Liver (tissue), 9 donors: ENCODE measurements around the gene BEX3. TPM values are rescaled to one million over a fixed set of nuclear protein-coding genes. Genes with fewer than 3 reads are reported as not detected.

Experiments
- DNase-seq: peaks from one replicate; pipeline ENCODE4 v3.0.0-alpha.2; 2017; ENCODE audit warnings: low spot score
- H3K27ac ChIP-seq, 2 donors: one replicate each; pipeline ENCODE4 v1.7.0; 2013; ENCODE audit warnings: inconsistent platforms in 2 of 2, low read length in 2 of 2, control low read depth in 1 of 2, low read depth in 1 of 2, mild to moderate bottlenecking in 1 of 2
- H3K27me3 ChIP-seq, 4 donors: one replicate each; pipeline versions ENCODE4 v1.6.1 to v1.7.0; 2013; ENCODE audit warnings: low read length in 3 of 4, inconsistent platforms in 1 of 4, mild to moderate bottlenecking in 1 of 4, moderate library complexity in 1 of 4; ENCODE audit not compliant: control insufficient read depth in 4 of 4, insufficient read depth in 4 of 4
- H3K36me3 ChIP-seq, 4 donors: one replicate each; pipeline versions ENCODE4 v1.6.1 to v1.7.0; 2013; ENCODE audit warnings: low read length in 3 of 4, mild to moderate bottlenecking in 3 of 4, low read depth in 1 of 4, moderate library complexity in 1 of 4; ENCODE audit not compliant: control insufficient read depth in 4 of 4, insufficient read depth in 3 of 4
- H3K4me1 ChIP-seq, 4 donors: one replicate each; pipeline versions ENCODE4 v1.6.1 to v1.7.0; 2013; ENCODE audit warnings: low read length in 3 of 4, mild to moderate bottlenecking in 3 of 4, moderate library complexity in 1 of 4; ENCODE audit not compliant: control insufficient read depth in 4 of 4, insufficient read depth in 4 of 4
- H3K4me3 ChIP-seq, 3 donors: one replicate each; pipeline versions ENCODE4 v1.6.1 to v1.7.0; 2013; ENCODE audit warnings: low read length in 3 of 3, control low read depth in 1 of 3, low read depth in 1 of 3, mild to moderate bottlenecking in 1 of 3
- H3K9ac ChIP-seq, 2 donors: one replicate each; pipeline ENCODE4 v1.7.0; 2013; ENCODE audit warnings: low read length in 2 of 2, mild to moderate bottlenecking in 2 of 2, moderate library complexity in 2 of 2, control low read depth in 1 of 2, low read depth in 1 of 2
- H3K9me3 ChIP-seq, 4 donors: one replicate each; pipeline versions ENCODE4 v1.6.1 to v1.7.0; 2013; ENCODE audit warnings: low read length in 3 of 4; ENCODE audit not compliant: control insufficient read depth in 4 of 4
- CTCF ChIP-seq: fragments of 150-350 bp; IDR thresholded peaks from 2 replicates; pipeline ENCODE4 v1.5.1; 2017; ENCODE audit warnings: improper control_type of control experiment, low read depth, low read length; ENCODE audit not compliant: missing input control
- EGR1 ChIP-seq, 2 donors: IDR thresholded peaks; 2 replicates each; pipeline ENCODE4 v1.6.1; 2016 to 2018; ENCODE audit warnings: antibody characterized with exemption in 2 of 2, low read depth in 2 of 2
- FOXA1 ChIP-seq: IDR thresholded peaks from 2 replicates; pipeline ENCODE4 v1.6.1; 2016; ENCODE audit warnings: antibody characterized with exemption
- FOXA2 ChIP-seq: IDR thresholded peaks from 2 replicates; pipeline ENCODE4 v1.6.1; 2016; ENCODE audit warnings: antibody characterized with exemption
- GABPA ChIP-seq, 2 donors: IDR thresholded peaks in 1 of 2; conservative IDR thresholded peaks in 1 of 2; 2 replicates each; pipeline ENCODE4 v1.6.1; 2016; ENCODE audit warnings: antibody characterized with exemption in 2 of 2, mild to moderate bottlenecking in 1 of 2, moderate library complexity in 1 of 2
- HNF4A ChIP-seq, 2 donors: conservative IDR thresholded peaks; 2 replicates each; pipeline ENCODE4 v1.6.1; 2016; ENCODE audit warnings: antibody characterized with exemption in 2 of 2, mild to moderate bottlenecking in 2 of 2
- HNF4G ChIP-seq: IDR thresholded peaks from 2 replicates; pipeline ENCODE4 v1.6.1; 2016; ENCODE audit warnings: antibody characterized with exemption
- JUND ChIP-seq, 2 donors: IDR thresholded peaks; 2 replicates each; pipeline ENCODE4 v1.6.1; 2016; ENCODE audit warnings: antibody characterized with exemption in 2 of 2
- RAD21 ChIP-seq, 2 donors: IDR thresholded peaks; 2 replicates each; pipeline ENCODE4 v1.6.1; 2016; ENCODE audit warnings: antibody characterized with exemption in 2 of 2, mild to moderate bottlenecking in 2 of 2
- REST ChIP-seq: IDR thresholded peaks from 2 replicates; pipeline ENCODE4 v1.6.1; 2016; ENCODE audit warnings: antibody characterized with exemption, mild to moderate bottlenecking
- RXRA ChIP-seq, 2 donors: IDR thresholded peaks; 2 replicates each; pipeline ENCODE4 v1.6.1; 2017 to 2018; ENCODE audit warnings: antibody characterized with exemption in 2 of 2, mild to moderate bottlenecking in 1 of 2
- SP1 ChIP-seq: IDR thresholded peaks from 2 replicates; pipeline ENCODE4 v1.6.1; 2018; ENCODE audit warnings: antibody characterized with exemption, mild to moderate bottlenecking
- TAF1 ChIP-seq: conservative IDR thresholded peaks from 2 replicates; pipeline ENCODE4 v1.6.1; 2016; ENCODE audit warnings: antibody characterized with exemption, mild to moderate bottlenecking
- YY1 ChIP-seq: IDR thresholded peaks from 2 replicates; pipeline ENCODE4 v1.6.1; 2016; ENCODE audit warnings: antibody characterized with exemption, mild to moderate bottlenecking
- ZBTB33 ChIP-seq: IDR thresholded peaks from 2 replicates; pipeline ENCODE4 v1.6.1; 2016; ENCODE audit warnings: antibody characterized with exemption
- WGBS: extraction: QIAGEN DNeasy Blood & Tissue Kit; methylation state at CpG from one replicate; pipeline ENCODE4 v1.1.7; 2013; 5-methylcytosine and 5-hydroxymethylcytosine counted together
- polyA plus RNA-seq, 2 donors: library from polyadenylated mRNA; stranded (reverse) in 1 of 2; unstranded in 1 of 2; fragments of 200-250 nt in 1 of 2; fragments of >200 nt in 1 of 2; fragmentation: Nextera tagmentation in 1 of 2; extraction: Ambion mirVana in 1 of 2; gene quantifications; one replicate each; pipeline versions ENCODE4 v1.2.1 to v1.2.3, GENCODE V29; 2013 to 2015
- total RNA-seq, 2 donors: library from RNA; depleted of rRNA; stranded (reverse); fragments of >200 nt; gene quantifications; one replicate each; pipeline ENCODE4 v1.2.3, GENCODE V29; 2014
- TF ChIP-seq, protein P1 (sequence below): IDR thresholded peaks from 2 replicates; pipeline ENCODE4 v1.6.1; 2016; ENCODE audit warnings: antibody characterized with exemption
- donor health status: healthy.
- donor health status: healthy.
- donor health status: healthy.
- donor health status: healthy.
- donor health status: healthy.

The BEX3 gene
- total and polyA plus RNA-seq, 4 donors = 21.9 to 77.4 (median 57.3) TPM

DNA sequence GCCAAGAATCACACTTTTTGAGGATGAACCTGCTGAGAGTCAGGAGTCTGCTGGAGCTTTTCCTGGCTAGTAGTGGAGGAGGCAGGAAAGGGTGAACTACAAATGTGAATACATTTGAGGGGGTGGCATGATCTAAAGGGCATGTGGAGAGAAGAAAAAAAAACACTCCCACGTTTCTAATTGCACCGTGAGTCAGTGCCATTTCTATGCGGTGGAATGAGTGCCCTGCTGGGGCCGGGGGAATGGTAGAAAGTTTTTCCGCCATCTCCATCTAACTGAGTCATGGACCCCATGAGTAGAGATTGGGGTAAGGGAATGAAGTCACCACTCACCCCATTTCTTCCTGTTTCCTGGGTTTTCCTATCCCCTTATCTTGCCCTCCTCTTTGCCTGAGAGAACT is 19.8 kb downstream of the BEX3 start:
- no peak overlapping the region for H3K4me3 ChIP-seq
- no peak overlapping the region for H3K27ac ChIP-seq
- H3K4me1 ChIP-seq = no peaks in the 10 kb centered on the region
- 79% methylated on average over 5 of the region's 5 CpGs for WGBS
- H3K36me3 ChIP-seq = no peaks in the 10 kb centered on the region
- no peak for TF ChIP-seq HNF4A (conservative IDR thresholded peaks at IDR 0.05)
- TF ChIP-seq RAD21 (IDR thresholded peaks at IDR 0.05) = no peak
- TF ChIP-seq GABPA (IDR thresholded peaks at IDR 0.05 in 1 of 2, conservative IDR thresholded peaks at IDR 0.05 in 1 of 2) = no peak
- TF ChIP-seq CTCF = no peak
- H3K9me3 ChIP-seq = peaks cover 0 to 3% (median under 1%) of the 10 kb centered on the region in 4 donors
- no peak overlapping the region for H3K9ac ChIP-seq
- DNase-seq = no peak
- H3K27me3 ChIP-seq = peaks cover 0 to 5% (median 0%) of the 10 kb centered on the region in 4 donors

- TF ChIP-seq ZBTB33 = no peak
- TF ChIP-seq SP1 = no peak
- 77% methylated on average over 2 of the region's 2 CpGs for WGBS
- Histone ChIP-seq H3K9ac (no peak overlapping the region), H3K27ac (no peak overlapping the region), H3K36me3 (no peaks in the 10 kb centered on the region), H3K4me1 (no peaks in the 10 kb centered on the region), H3K4me3 (no peak overlapping the region), H3K9me3 (peaks cover 0 to 3% (median under 1%) of the 10 kb centered on the region in 4 donors), H3K27me3 (peaks cover 0 to 5% (median 0%) of the 10 kb centered on the region in 4 donors)
- no peak for DNase-seq
Observed at GRCh38 chrX:103396660-103397059, 20.3 kb downstream of the BEX3 start.

DNA sequence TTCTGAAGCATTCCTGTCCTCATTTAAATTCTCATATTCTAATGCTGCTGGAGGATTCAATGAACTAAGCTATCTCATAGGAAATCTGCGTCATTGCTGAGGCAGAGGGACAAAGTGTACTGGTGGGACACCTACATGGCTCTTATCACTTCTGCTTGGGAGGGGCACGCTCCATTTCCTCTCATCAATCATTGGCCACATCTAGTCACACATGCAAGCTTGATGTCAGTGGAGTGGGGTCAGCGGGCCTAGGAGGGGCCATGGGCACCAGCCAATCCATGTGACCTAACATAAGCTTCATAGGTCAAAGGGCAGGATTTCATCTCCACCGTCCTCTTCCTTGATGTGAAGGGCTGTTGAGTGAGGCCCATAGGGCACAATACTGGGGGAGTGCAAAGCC is 21.4 kb downstream of the BEX3 start:
- Histone ChIP-seq H3K4me3 (no peak overlapping the region), H3K9ac (no peak overlapping the region), H3K27ac (no peak overlapping the region), H3K36me3 (no peaks in the 10 kb centered on the region), H3K9me3 (peaks cover 0 to 3% (median under 1%) of the 10 kb centered on the region in 4 donors), H3K4me1 (no peaks in the 10 kb centered on the region), H3K27me3 (peaks cover 0 to 5% (median 0%) of the 10 kb centered on the region in 4 donors)
- DNase-seq = no peak
- 74% methylated on average over 4 of the region's 4 CpGs for WGBS
- TF ChIP-seq, protein P1, sequence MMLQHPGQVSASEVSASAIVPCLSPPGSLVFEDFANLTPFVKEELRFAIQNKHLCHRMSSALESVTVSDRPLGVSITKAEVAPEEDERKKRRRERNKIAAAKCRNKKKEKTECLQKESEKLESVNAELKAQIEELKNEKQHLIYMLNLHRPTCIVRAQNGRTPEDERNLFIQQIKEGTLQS = no peak
- TF ChIP-seq HNF4G = no peak
- TF ChIP-seq SP1 = no peak
- no peak for TF ChIP-seq TAF1
- no peak for TF ChIP-seq JUND (IDR thresholded peaks at IDR 0.05)
- no peak for TF ChIP-seq GABPA (IDR thresholded peaks at IDR 0.05 in 1 of 2, conservative IDR thresholded peaks at IDR 0.05 in 1 of 2)
- no peak for TF ChIP-seq ZBTB33
- no peak for TF ChIP-seq HNF4A (conservative IDR thresholded peaks at IDR 0.05)
- TF ChIP-seq CTCF = no peak
- no peak for TF ChIP-seq FOXA1
- TF ChIP-seq YY1 = no peak
- TF ChIP-seq RAD21 (IDR thresholded peaks at IDR 0.05) = no peak
- TF ChIP-seq FOXA2 = no peak
- TF ChIP-seq EGR1 (IDR thresholded peaks at IDR 0.05; ENCODE audit: low read depth in 2 of 2) = no peak
- no peak for TF ChIP-seq RXRA (IDR thresholded peaks at IDR 0.05)
- TF ChIP-seq REST = no peak
